ENCODE measurements around the gene COX6B1.
"Not testable (repeated sequence)": the region's sequence is repeated elsewhere in the genome, so short reads cannot be mapped to it uniquely, and the experiment has no call there.

COX6B1 gene

GRCh38 chr19:35645680-35646511 is 2.2 kb upstream of the COX6B1 start:
- Histone ChIP-seq H3K79me1 (replicated peaks; ENCODE audit: low read length, poor library complexity, severe bottlenecking) (peaks cover 4% of the 10 kb centered on the region), H3K18ac (ENCODE audit: low read depth in 1 of 2, low read length in 2 of 2) (no peak overlapping the region), H2AK5ac (ENCODE audit: low read length, severe bottlenecking) (no peak overlapping the region), H3K27me3 (ENCODE audit: control insufficient read depth in 1 of 2, insufficient read depth in 1 of 2, low read length in 2 of 2) (no peaks in the 10 kb centered on the region), H4K8ac (ENCODE audit: low read length) (peak overlapping the region; percentile 4), H2BK15ac (ENCODE audit: low read depth, poor library complexity, severe bottlenecking) (no peak overlapping the region), H3K36me3 (ENCODE audit: control insufficient read depth in 1 of 2, insufficient read depth in 2 of 2, low read depth in 1 of 2, low read length in 2 of 2) (peaks cover 1 to 9% of the 10 kb centered on the region in 2 experiments), H3K27ac (ENCODE audit: low read length, poor library complexity, severe bottlenecking) (no peak overlapping the region), H3K4ac (ENCODE audit: low read depth in 1 of 2, low read length in 2 of 2) (no peak overlapping the region), H3K9ac (ENCODE audit: low read length) (no peak overlapping the region), H3K4me1 (ENCODE audit: control insufficient read depth, insufficient read depth, low read depth, low read length) (peaks cover 23% of the 10 kb centered on the region), H3K14ac (ENCODE audit: low read length in 2 of 2) (no peak overlapping the region), H2BK12ac (ENCODE audit: low read length in 2 of 2) (peak overlapping the region; percentile 4 to 34), H3K9me3 (ENCODE audit: control insufficient read depth, low read length) (no peaks in the 10 kb centered on the region), H3K23ac (ENCODE audit: low read length in 2 of 2) (no peak overlapping the region), H3K4me3 (ENCODE audit: insufficient read depth in 1 of 2, low read depth in 1 of 2, low read length in 2 of 2) (no peak overlapping the region), H2BK5ac (ENCODE audit: low read depth, low read length, poor library complexity, severe bottlenecking) (no peak overlapping the region), H4K91ac (ENCODE audit: low read length) (no peak overlapping the region), H2AFZ (ENCODE audit: low read depth, low read length) (no peak overlapping the region), H3K4me2 (ENCODE audit: low read length, poor library complexity, severe bottlenecking) (no peak overlapping the region), H2BK120ac (ENCODE audit: low read depth, low read length) (no peak overlapping the region)
- WGBS, result 74% methylated on average over 6 of the region's 7 CpGs
- no peak for DNase-seq

GRCh38 chr19:35650581-35650980 is 2.5 kb downstream of the COX6B1 start:
- no peak overlapping the region for H3K14ac ChIP-seq (ENCODE audit: low read length in 2 of 2)
- H2AFZ ChIP-seq (ENCODE audit: low read depth, low read length), result no peak overlapping the region
- no peak overlapping the region for H3K23ac ChIP-seq (ENCODE audit: low read length in 2 of 2)
- no peak overlapping the region for H2BK15ac ChIP-seq (ENCODE audit: low read depth, poor library complexity, severe bottlenecking)
- H3K9me3 ChIP-seq (ENCODE audit: control insufficient read depth, low read length), result no peaks in the 10 kb centered on the region
- no peak overlapping the region for H2AK5ac ChIP-seq (ENCODE audit: low read length, severe bottlenecking)
- H3K4me1 ChIP-seq (ENCODE audit: control insufficient read depth, insufficient read depth, low read depth, low read length), result peaks cover 3% of the 10 kb centered on the region
- no peak overlapping the region for H3K9ac ChIP-seq (ENCODE audit: low read length)
- H4K91ac ChIP-seq (ENCODE audit: low read length), result no peak overlapping the region
- H2BK5ac ChIP-seq (ENCODE audit: low read depth, low read length, poor library complexity, severe bottlenecking), result no peak overlapping the region
- no peak overlapping the region for H3K4me2 ChIP-seq (ENCODE audit: low read length, poor library complexity, severe bottlenecking)
- no peak overlapping the region for H4K8ac ChIP-seq (ENCODE audit: low read length)
- WGBS, result 96% methylated on average over 9 of the region's 9 CpGs
- peaks cover 20% of the 10 kb centered on the region for H3K79me1 ChIP-seq (replicated peaks; ENCODE audit: low read length, poor library complexity, severe bottlenecking)
- no peak overlapping the region for H3K18ac ChIP-seq (ENCODE audit: low read depth in 1 of 2, low read length in 2 of 2)
- no peak overlapping the region for H3K4ac ChIP-seq (ENCODE audit: low read depth in 1 of 2, low read length in 2 of 2)
- H2BK120ac ChIP-seq (ENCODE audit: low read depth, low read length), result no peak overlapping the region
- no peaks in the 10 kb centered on the region for H3K27me3 ChIP-seq (ENCODE audit: control insufficient read depth in 1 of 2, insufficient read depth in 1 of 2, low read length in 2 of 2)
- H2BK12ac ChIP-seq (ENCODE audit: low read length in 2 of 2), result no peak overlapping the region
- no peak for DNase-seq
- H3K27ac ChIP-seq (ENCODE audit: low read length, poor library complexity, severe bottlenecking), result no peak overlapping the region
- no peak overlapping the region for H3K4me3 ChIP-seq (ENCODE audit: insufficient read depth in 1 of 2, low read depth in 1 of 2, low read length in 2 of 2)
- peaks cover 27 to 37% of the 10 kb centered on the region in 2 experiments for H3K36me3 ChIP-seq (ENCODE audit: control insufficient read depth in 1 of 2, insufficient read depth in 2 of 2, low read depth in 1 of 2, low read length in 2 of 2)

GRCh38 chr19:35654828-35655227 is 6.7 kb downstream of the COX6B1 start:
- H3K27ac ChIP-seq (ENCODE audit: low read length, poor library complexity, severe bottlenecking); H4K8ac ChIP-seq (ENCODE audit: low read length); H2AK5ac ChIP-seq (ENCODE audit: low read length, severe bottlenecking); DNase-seq; H3K4me2 ChIP-seq (ENCODE audit: low read length, poor library complexity, severe bottlenecking); H3K18ac ChIP-seq (ENCODE audit: low read depth in 1 of 2, low read length in 2 of 2); H3K4ac ChIP-seq (ENCODE audit: low read depth in 1 of 2, low read length in 2 of 2); H3K9me3 ChIP-seq (ENCODE audit: control insufficient read depth, low read length); H3K9ac ChIP-seq (ENCODE audit: low read length); H2BK12ac ChIP-seq (ENCODE audit: low read length in 2 of 2); H3K14ac ChIP-seq (ENCODE audit: low read length in 2 of 2); H3K27me3 ChIP-seq (ENCODE audit: control insufficient read depth in 1 of 2, insufficient read depth in 1 of 2, low read length in 2 of 2); H2BK15ac ChIP-seq (ENCODE audit: low read depth, poor library complexity, severe bottlenecking); H3K23ac ChIP-seq (ENCODE audit: low read length in 2 of 2); H3K4me3 ChIP-seq (ENCODE audit: insufficient read depth in 1 of 2, low read depth in 1 of 2, low read length in 2 of 2); H2BK120ac ChIP-seq (ENCODE audit: low read depth, low read length); H2BK5ac ChIP-seq (ENCODE audit: low read depth, low read length, poor library complexity, severe bottlenecking); H4K91ac ChIP-seq (ENCODE audit: low read length); H3K4me1 ChIP-seq (ENCODE audit: control insufficient read depth, insufficient read depth, low read depth, low read length); H2AFZ ChIP-seq (ENCODE audit: low read depth, low read length): not testable (repeated sequence)
- Histone ChIP-seq H3K79me1 (replicated peaks; ENCODE audit: low read length, poor library complexity, severe bottlenecking) (peaks cover 30% of the 10 kb centered on the region), H3K36me3 (ENCODE audit: control insufficient read depth in 1 of 2, insufficient read depth in 2 of 2, low read depth in 1 of 2, low read length in 2 of 2) (peaks cover 58 to 77% of the 10 kb centered on the region in 2 experiments)
- 98% methylated on average over 6 of the region's 6 CpGs for WGBS

- no peak overlapping the region for H3K14ac ChIP-seq (ENCODE audit: low read length in 2 of 2)
- H3K23ac ChIP-seq (ENCODE audit: low read length in 2 of 2), result no peak overlapping the region
- no peak overlapping the region for H3K4ac ChIP-seq (ENCODE audit: low read depth in 1 of 2, low read length in 2 of 2)
- no peak overlapping the region for H2BK12ac ChIP-seq (ENCODE audit: low read length in 2 of 2)
- H3K79me1 ChIP-seq (replicated peaks; ENCODE audit: low read length, poor library complexity, severe bottlenecking), result peaks cover 29% of the 10 kb centered on the region
- H4K8ac ChIP-seq (ENCODE audit: low read length), result no peak overlapping the region
- no peak overlapping the region for H4K91ac ChIP-seq (ENCODE audit: low read length)
- H3K9me3 ChIP-seq (ENCODE audit: control insufficient read depth, low read length), result no peaks in the 10 kb centered on the region
- no peak overlapping the region for H3K18ac ChIP-seq (ENCODE audit: low read depth in 1 of 2, low read length in 2 of 2)
- H3K4me1 ChIP-seq (ENCODE audit: control insufficient read depth, insufficient read depth, low read depth, low read length), result no peaks in the 10 kb centered on the region
- H3K36me3 ChIP-seq (ENCODE audit: control insufficient read depth in 1 of 2, insufficient read depth in 2 of 2, low read depth in 1 of 2, low read length in 2 of 2), result peaks cover 66 to 73% of the 10 kb centered on the region in 2 experiments
- H2AFZ ChIP-seq (ENCODE audit: low read depth, low read length), result no peak overlapping the region
- no peaks in the 10 kb centered on the region for H3K27me3 ChIP-seq (ENCODE audit: control insufficient read depth in 1 of 2, insufficient read depth in 1 of 2, low read length in 2 of 2)
- DNase-seq, result no peak
- H2BK5ac ChIP-seq (ENCODE audit: low read depth, low read length, poor library complexity, severe bottlenecking), result no peak overlapping the region
- 98% methylated on average over 4 of the region's 4 CpGs for WGBS
- no peak overlapping the region for H3K4me2 ChIP-seq (ENCODE audit: low read length, poor library complexity, severe bottlenecking)
- H2BK15ac ChIP-seq (ENCODE audit: low read depth, poor library complexity, severe bottlenecking), result no peak overlapping the region
- no peak overlapping the region for H3K4me3 ChIP-seq (ENCODE audit: insufficient read depth in 1 of 2, low read depth in 1 of 2, low read length in 2 of 2)
- H3K9ac ChIP-seq (ENCODE audit: low read length), result no peak overlapping the region
- H3K27ac ChIP-seq (ENCODE audit: low read length, poor library complexity, severe bottlenecking), result no peak overlapping the region
- no peak overlapping the region for H2AK5ac ChIP-seq (ENCODE audit: low read length, severe bottlenecking)
- H2BK120ac ChIP-seq (ENCODE audit: low read depth, low read length), result no peak overlapping the region
Measured at GRCh38 chr19:35655600-35655999, 7.5 kb downstream of the COX6B1 start.

All from mesenchymal stem cell (in vitro differentiated cells and primary cell).